ENCODE measurements around the gene PRH1. TPM values are rescaled to one million over a fixed set of nuclear protein-coding genes. Genes with fewer than 3 reads are reported as not detected.

The PRH1 gene
- total and polyA plus RNA-seq, 2 of the 8 experiments (the other 6 are each of a cell fraction or from before 2014, with no cell fraction given) = 4.5 to 6.5 TPM

DNA sequence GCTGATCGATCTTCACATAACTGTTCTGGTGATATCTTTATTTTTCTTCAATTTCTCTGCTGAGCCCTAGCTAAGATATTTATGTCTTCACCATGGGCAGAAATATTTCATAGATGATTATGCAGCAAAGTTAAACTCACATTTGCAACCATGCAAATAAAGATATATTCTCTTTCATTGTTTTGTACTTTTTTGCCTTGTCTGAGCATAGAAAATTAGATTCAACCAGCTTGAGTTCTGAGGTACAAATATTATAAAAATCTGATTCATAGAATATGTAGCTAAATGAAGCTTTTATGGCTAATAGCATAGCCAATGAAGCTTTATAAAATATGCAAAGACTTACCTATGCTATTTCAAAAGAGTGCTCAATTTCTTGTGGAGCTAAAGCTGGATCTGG, 25.4 kb upstream of the PRH1 start, which contains the start of gene TAS2R13:
Gene TAS2R13, minus strand, starts transcription at position 101 of the 400 bp plus-strand sequence. CDS start 264 bp downstream, outside the sequence.
- CTCF ChIA-PET (ENCODE audit: partially characterized antibody) = no interaction called here
- 95% methylated on average over 1 of the region's 1 CpG; no CpG with 5 or more reads in 1 of the 2 experiments for WGBS, 2 experiments (ENCODE audit: extremely low coverage in 1 of 2, insufficient coverage in 1 of 2, insufficient read length in 1 of 2, insufficient replicate concordance in 2 of 2, low coverage in 1 of 2, low lambda C conversion rate in 2 of 2, missing lambda C conversion rate in 1 of 2)
- H3K79me2 ChIP-seq (ENCODE audit: control insufficient read depth in 1 of 2, insufficient read depth in 2 of 2, low read length in 2 of 2) = no peaks in the 10 kb centered on the region

More for the DNA sequence above, 25.4 kb upstream of the PRH1 start, which contains the start of gene TAS2R13:
- no peak for TF ChIP-seq BACH1 (IDR thresholded peaks at IDR 0.05; ENCODE audit: low read length)
- TF ChIP-seq SP1 (IDR thresholded peaks at IDR 0.05; ENCODE audit: low read depth, low read length) = no peak
- TF ChIP-seq ATF3 (IDR thresholded peaks at IDR 0.05; ENCODE audit: insufficient read depth, low read depth, low read length) = no peak
- no peak for TF ChIP-seq KDM5A (IDR thresholded peaks at IDR 0.05; ENCODE audit: low read length)
- no peak for TF ChIP-seq USF2 (IDR thresholded peaks at IDR 0.05; ENCODE audit: low read length)
- no peak for TF ChIP-seq FOSL1 (IDR thresholded peaks at IDR 0.05; ENCODE audit: insufficient read depth, low read depth, low read length)
- TF ChIP-seq GTF2F1 (IDR thresholded peaks at IDR 0.05; ENCODE audit: borderline replicate concordance, low read depth, low read length) = no peak
- TF ChIP-seq POLR2AphosphoS5 (IDR thresholded peaks at IDR 0.05; ENCODE audit: low read depth, low read length) = no peak
- TF ChIP-seq MAFK (IDR thresholded peaks at IDR 0.05; ENCODE audit: low read depth, low read length) = no peak
- Histone ChIP-seq H2AK5ac (ENCODE audit: low read depth, low read length) (no peak within 1 kb of the TSS), H3K23ac (ENCODE audit: insufficient read length) (no peak within 1 kb of the TSS), H3K9ac (replicated peaks in 1 of 4; ENCODE audit: extremely low read depth in 1 of 4, low read depth in 3 of 4, low read length in 3 of 4) (no peak within 1 kb of the TSS), H3K4me3 (ENCODE audit: extremely low read depth in 1 of 4, insufficient read depth in 2 of 4, low read depth in 3 of 4, low read length in 4 of 4) (no peak within 1 kb of the TSS), H3K27me3 (replicated peaks in 1 of 4; ENCODE audit: control insufficient read depth in 3 of 4, extremely low read depth in 1 of 4, insufficient read depth in 3 of 4, low read length in 3 of 4) (no peaks in the 10 kb centered on the region), H3K18ac (ENCODE audit: extremely low read depth, low read length) (no peak within 1 kb of the TSS), H4K5ac (ENCODE audit: insufficient read length, low read depth, low read length) (no peak within 1 kb of the TSS), H3K36me3 (ENCODE audit: control insufficient read depth in 2 of 4, insufficient read depth in 4 of 4, low read length in 3 of 4) (no peaks in the 10 kb centered on the region; a peak in 1 of 8 replicates), H2BK12ac (ENCODE audit: low read depth, low read length) (no peak within 1 kb of the TSS), H3K27ac (ENCODE audit: low read depth, low read length) (no peak within 1 kb of the TSS), H2BK120ac (replicated peaks; ENCODE audit: low read depth, low read length) (no peak within 1 kb of the TSS), H3K14ac (ENCODE audit: insufficient read length) (no peak within 1 kb of the TSS), H3K4ac (replicated peaks; ENCODE audit: insufficient read length, low read depth, low read length) (no peak within 1 kb of the TSS), H2BK15ac (ENCODE audit: low read length) (no peak within 1 kb of the TSS), H4K91ac (replicated peaks; ENCODE audit: insufficient read length, low read length) (no peak within 1 kb of the TSS), H2BK5ac (ENCODE audit: low read depth, low read length) (no peak within 1 kb of the TSS), H2AFZ (ENCODE audit: low read length) (no peak within 1 kb of the TSS), H4K20me1 (replicated peaks in 1 of 2; ENCODE audit: control insufficient read depth in 1 of 2, insufficient read depth in 2 of 2, low read length in 2 of 2) (no peaks in the 10 kb centered on the region), H4K8ac (ENCODE audit: extremely low read depth, insufficient read depth, low read length) (no peak within 1 kb of the TSS), H3K4me2 (ENCODE audit: insufficient read depth in 1 of 2, low read depth in 2 of 2, low read length in 2 of 2) (no peak within 1 kb of the TSS), H3K56ac (replicated peaks; ENCODE audit: insufficient read length, low read depth, low read length) (no peak within 1 kb of the TSS), H3K79me1 (ENCODE audit: low read depth, low read length) (no peaks in the 10 kb centered on the region), H2BK20ac (ENCODE audit: low read length) (no peak within 1 kb of the TSS), H3K23me2 (ENCODE audit: low read depth, low read length) (no peaks in the 10 kb centered on the region), H3K9me3 (ENCODE audit: insufficient read depth in 2 of 2, low read depth in 1 of 2, low read length in 1 of 2) (peaks cover 0 to 4% of the 10 kb centered on the region in 2 experiments; a peak in 1 of 4 replicates), H3K4me1 (replicated peaks in 1 of 4; ENCODE audit: control insufficient read depth in 3 of 4, insufficient read depth in 4 of 4, low read length in 3 of 4) (no peaks in the 10 kb centered on the region)
- POLR2A ChIA-PET (ENCODE audit: partially characterized antibody) = no interaction called here
- FAIRE-seq = no peak
- DNase-seq (ENCODE audit: low read depth in 1 of 2, low spot score in 2 of 2) = no peak

Measured in H1 (cell line).